ENCODE measurements around the gene CENPX. TPM values are rescaled to one million over a fixed set of nuclear protein-coding genes. Genes with fewer than 3 reads are reported as not detected.
A peak's percentile ranks its signal among the peaks of the same experiment; 100 is the strongest.

CENPX gene
- polyA plus RNA-seq, 1 donor (not counting 4 experiments of a cell fraction or from before 2014, with no cell fraction given): 48.2 TPM

DNA sequence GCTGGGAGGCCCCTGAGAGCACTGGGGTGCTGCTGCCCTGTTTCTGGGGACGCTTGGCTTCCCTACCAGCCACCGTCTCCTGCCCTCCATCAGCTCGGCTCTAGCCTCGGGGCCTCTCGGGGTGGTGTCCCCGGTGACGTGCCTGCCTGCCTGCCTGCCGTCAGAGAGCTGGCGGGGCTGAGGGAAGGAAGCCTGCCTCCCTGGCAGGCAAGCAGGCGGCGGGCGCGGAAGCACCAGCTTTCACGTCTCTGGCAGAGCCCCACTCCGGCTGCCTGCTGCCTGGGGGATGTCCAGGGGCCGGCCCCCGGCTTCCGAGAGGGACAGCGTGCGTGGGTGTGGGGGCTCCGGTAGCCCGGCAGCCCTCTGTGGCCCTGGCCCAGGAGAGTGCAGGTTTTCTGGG lies 9.3 kb downstream of the CENPX start:
- dilution Hi-C loops (cut with MboI; ENCODE audit: extremely low pct_ligation_motif_present, low sequenced_read_pairs): no loop called here
- Histone ChIP-seq H4K20me1 (ENCODE audit: control insufficient read depth, extremely low read depth, insufficient read depth, low read length) (no peaks in the 10 kb centered on the region), H3K79me2 (ENCODE audit: control insufficient read depth, insufficient read depth, low read length) (no peaks in the 10 kb centered on the region), H3K9me3 (ENCODE audit: control insufficient read depth, low read depth, low read length) (no peaks in the 10 kb centered on the region), H3K27ac (ENCODE audit: control insufficient read depth, insufficient read depth, low read length) (no peak overlapping the region), H3K9ac (ENCODE audit: control insufficient read depth, extremely low read depth, insufficient read depth, low read length) (peak overlapping the region; percentile 22), H2AFZ (ENCODE audit: control insufficient read depth, low read length) (no peak overlapping the region), H3K4me2 (ENCODE audit: control insufficient read depth, extremely low read depth, insufficient read depth, low read depth, low read length) (no peak overlapping the region), H3K27me3 (ENCODE audit: control insufficient read depth, extremely low read depth, insufficient read depth, low read length) (no peaks in the 10 kb centered on the region), H3K4me3 (ENCODE audit: control insufficient read depth in 2 of 3, extremely low read depth in 1 of 3, insufficient read depth in 2 of 3, low read depth in 1 of 3, low read length in 3 of 3) (no peak overlapping the region), H3K9me1 (ENCODE audit: control insufficient read depth, extremely low read depth, insufficient read depth, low read length) (no peaks in the 10 kb centered on the region), H3K36me3 (ENCODE audit: control insufficient read depth in 2 of 2, extremely low read depth in 1 of 2, insufficient read depth in 2 of 2, low read length in 2 of 2) (peaks cover 0 to 4% of the 10 kb centered on the region in 2 experiments), H3K4me1 (ENCODE audit: control insufficient read depth, extremely low read depth, insufficient read depth, low read length) (peaks cover 18% of the 10 kb centered on the region)
- DNase-seq (ENCODE audit: low read depth, low spot score) (no peak), FAIRE-seq (no peak)
- TF ChIP-seq EZH2 (IDR thresholded peaks at IDR 0.05; ENCODE audit: low read length): no peak

DNA sequence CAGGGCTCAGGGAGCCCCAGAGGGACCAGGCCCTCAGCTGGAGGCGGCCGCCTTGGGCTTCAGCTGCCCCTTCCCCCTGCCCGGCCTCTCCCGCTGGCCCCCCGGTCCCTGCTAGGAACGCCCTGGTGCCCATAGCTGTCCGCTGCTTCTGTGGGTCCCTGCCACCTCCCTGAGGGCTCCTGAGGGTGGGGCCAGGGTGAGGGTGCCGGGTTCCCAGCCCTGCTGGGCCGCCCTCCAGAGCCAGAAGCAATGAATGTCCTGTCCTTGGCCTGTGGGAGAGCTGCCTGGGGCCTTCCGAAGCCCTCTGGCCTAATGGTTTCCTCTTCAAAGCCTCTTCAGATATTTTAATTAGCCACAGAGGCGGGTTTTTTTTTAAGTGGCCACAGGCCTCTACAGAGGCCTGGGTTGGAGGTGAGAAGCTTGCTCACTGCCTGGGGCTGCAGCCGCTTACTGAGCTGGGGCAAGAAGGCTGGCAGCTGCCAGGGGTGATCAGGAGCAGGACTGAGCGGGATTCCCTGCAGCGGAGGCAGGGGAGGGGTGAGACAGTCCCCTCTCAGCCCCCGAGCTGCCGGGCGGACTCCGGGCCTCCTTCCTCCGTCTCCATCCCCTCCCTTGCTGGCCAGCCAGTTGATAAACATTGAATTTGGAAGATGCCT lies 9.9 kb downstream of the CENPX start:
- H3K9me3 ChIP-seq (ENCODE audit: control insufficient read depth, low read depth, low read length): no peaks in the 10 kb centered on the region
- no peak overlapping the region for H3K4me2 ChIP-seq (ENCODE audit: control insufficient read depth, extremely low read depth, insufficient read depth, low read depth, low read length)
- H3K36me3 ChIP-seq (ENCODE audit: control insufficient read depth in 2 of 2, extremely low read depth in 1 of 2, insufficient read depth in 2 of 2, low read length in 2 of 2): no peaks in the 10 kb centered on the region
- no peak overlapping the region for H3K4me3 ChIP-seq (ENCODE audit: control insufficient read depth in 2 of 3, extremely low read depth in 1 of 3, insufficient read depth in 2 of 3, low read depth in 1 of 3, low read length in 3 of 3)
- H3K9me1 ChIP-seq (ENCODE audit: control insufficient read depth, extremely low read depth, insufficient read depth, low read length): no peaks in the 10 kb centered on the region
- no peak for TF ChIP-seq EZH2 (IDR thresholded peaks at IDR 0.05; ENCODE audit: low read length)
- TF ChIP-seq, protein P1, sequence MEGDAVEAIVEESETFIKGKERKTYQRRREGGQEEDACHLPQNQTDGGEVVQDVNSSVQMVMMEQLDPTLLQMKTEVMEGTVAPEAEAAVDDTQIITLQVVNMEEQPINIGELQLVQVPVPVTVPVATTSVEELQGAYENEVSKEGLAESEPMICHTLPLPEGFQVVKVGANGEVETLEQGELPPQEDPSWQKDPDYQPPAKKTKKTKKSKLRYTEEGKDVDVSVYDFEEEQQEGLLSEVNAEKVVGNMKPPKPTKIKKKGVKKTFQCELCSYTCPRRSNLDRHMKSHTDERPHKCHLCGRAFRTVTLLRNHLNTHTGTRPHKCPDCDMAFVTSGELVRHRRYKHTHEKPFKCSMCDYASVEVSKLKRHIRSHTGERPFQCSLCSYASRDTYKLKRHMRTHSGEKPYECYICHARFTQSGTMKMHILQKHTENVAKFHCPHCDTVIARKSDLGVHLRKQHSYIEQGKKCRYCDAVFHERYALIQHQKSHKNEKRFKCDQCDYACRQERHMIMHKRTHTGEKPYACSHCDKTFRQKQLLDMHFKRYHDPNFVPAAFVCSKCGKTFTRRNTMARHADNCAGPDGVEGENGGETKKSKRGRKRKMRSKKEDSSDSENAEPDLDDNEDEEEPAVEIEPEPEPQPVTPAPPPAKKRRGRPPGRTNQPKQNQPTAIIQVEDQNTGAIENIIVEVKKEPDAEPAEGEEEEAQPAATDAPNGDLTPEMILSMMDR (optimal IDR thresholded peaks at IDR 0.05 in 1 of 3, IDR thresholded peaks at IDR 0.05 in 1 of 3, conservative IDR thresholded peaks at IDR 0.05 in 1 of 3; ENCODE audit: extremely low read depth in 1 of 3, insufficient read depth in 2 of 3, low read length in 3 of 3): no peak
- no peak for FAIRE-seq
- dilution Hi-C loops (cut with MboI; ENCODE audit: extremely low pct_ligation_motif_present, low sequenced_read_pairs): no loop called here
- H3K27ac ChIP-seq (ENCODE audit: control insufficient read depth, insufficient read depth, low read length): no peak overlapping the region
- H3K79me2 ChIP-seq (ENCODE audit: control insufficient read depth, insufficient read depth, low read length): no peaks in the 10 kb centered on the region
- peak overlapping the region; percentile 9 for H3K9ac ChIP-seq (ENCODE audit: control insufficient read depth, extremely low read depth, insufficient read depth, low read length)
- no peak overlapping the region for H2AFZ ChIP-seq (ENCODE audit: control insufficient read depth, low read length)
- peaks cover 18% of the 10 kb centered on the region for H3K4me1 ChIP-seq (ENCODE audit: control insufficient read depth, extremely low read depth, insufficient read depth, low read length)
- H3K27me3 ChIP-seq (ENCODE audit: control insufficient read depth, extremely low read depth, insufficient read depth, low read length): no peaks in the 10 kb centered on the region
- no peak for DNase-seq (ENCODE audit: low read depth, low spot score)
- H4K20me1 ChIP-seq (ENCODE audit: control insufficient read depth, extremely low read depth, insufficient read depth, low read length): no peaks in the 10 kb centered on the region

DNA sequence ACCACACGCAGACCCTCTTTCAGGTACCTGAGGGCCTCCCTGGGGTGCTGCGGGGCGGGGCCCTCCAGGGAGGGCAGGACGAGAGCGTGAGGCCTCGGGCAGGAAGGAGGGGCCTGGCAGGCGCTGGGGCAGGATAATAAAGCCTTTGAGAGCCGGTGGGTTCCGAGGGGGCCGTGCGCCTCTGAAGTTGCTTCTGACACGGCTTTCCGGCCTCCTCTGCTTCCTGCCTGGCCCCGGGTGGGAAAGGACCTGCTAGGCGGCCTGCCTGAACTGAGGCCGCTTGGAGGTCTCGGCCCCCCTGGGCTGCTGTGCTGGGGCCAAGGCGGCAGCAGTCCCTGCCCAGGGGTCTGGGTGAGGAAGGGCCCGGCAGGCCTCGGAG lies 10.4 kb downstream of the CENPX start:
- Histone ChIP-seq H3K27ac (ENCODE audit: control insufficient read depth, insufficient read depth, low read length) (no peak overlapping the region), H3K4me3 (ENCODE audit: control insufficient read depth in 2 of 3, extremely low read depth in 1 of 3, insufficient read depth in 2 of 3, low read depth in 1 of 3, low read length in 3 of 3) (no peak overlapping the region), H3K9ac (ENCODE audit: control insufficient read depth, extremely low read depth, insufficient read depth, low read length) (no peak overlapping the region), H3K9me3 (ENCODE audit: control insufficient read depth, low read depth, low read length) (no peaks in the 10 kb centered on the region), H3K36me3 (ENCODE audit: control insufficient read depth in 2 of 2, extremely low read depth in 1 of 2, insufficient read depth in 2 of 2, low read length in 2 of 2) (no peaks in the 10 kb centered on the region), H3K4me2 (ENCODE audit: control insufficient read depth, extremely low read depth, insufficient read depth, low read depth, low read length) (no peak overlapping the region), H3K9me1 (ENCODE audit: control insufficient read depth, extremely low read depth, insufficient read depth, low read length) (no peaks in the 10 kb centered on the region), H3K4me1 (ENCODE audit: control insufficient read depth, extremely low read depth, insufficient read depth, low read length) (peaks cover 18% of the 10 kb centered on the region), H3K79me2 (ENCODE audit: control insufficient read depth, insufficient read depth, low read length) (no peaks in the 10 kb centered on the region), H3K27me3 (ENCODE audit: control insufficient read depth, extremely low read depth, insufficient read depth, low read length) (no peaks in the 10 kb centered on the region), H2AFZ (ENCODE audit: control insufficient read depth, low read length) (no peak overlapping the region), H4K20me1 (ENCODE audit: control insufficient read depth, extremely low read depth, insufficient read depth, low read length) (no peaks in the 10 kb centered on the region)
- no peak for TF ChIP-seq EZH2 (IDR thresholded peaks at IDR 0.05; ENCODE audit: low read length)
- TF ChIP-seq, protein P1 (optimal IDR thresholded peaks at IDR 0.05 in 1 of 3, IDR thresholded peaks at IDR 0.05 in 1 of 3, conservative IDR thresholded peaks at IDR 0.05 in 1 of 3; ENCODE audit: extremely low read depth in 1 of 3, insufficient read depth in 2 of 3, low read length in 3 of 3): no peak
- FAIRE-seq: no peak
- dilution Hi-C loops (cut with MboI; ENCODE audit: extremely low pct_ligation_motif_present, low sequenced_read_pairs): no loop called here
- no peak for DNase-seq (ENCODE audit: low read depth, low spot score)
